LNCAP (cell line): ENCODE measurements around the gene PPP1R13L.

Experiments used
- CTCF ChIP-seq: fragments of 450-650 bp; IDR thresholded peaks from 2 replicates; pipeline ENCODE4 v1.5.1; 2017; ENCODE audit warnings: mild to moderate bottlenecking

PPP1R13L gene

GRCh38 chr19:45352914-45353796 is 51.7 kb downstream of the PPP1R13L start:
- no peak for TF ChIP-seq CTCF

GRCh38 chr19:45352471-45352870 is 52.4 kb downstream of the PPP1R13L start:
- no peak for TF ChIP-seq CTCF

GRCh38 chr19:45352062-45352461 is 52.8 kb downstream of the PPP1R13L start:
- no peak for TF ChIP-seq CTCF

GRCh38 chr19:45351401-45351952 is 53.4 kb downstream of the PPP1R13L start:
- no peak for TF ChIP-seq CTCF

- TF ChIP-seq CTCF = no peak
Measured at GRCh38 chr19:45350477-45351058, 54.3 kb downstream of the PPP1R13L start.

- no peak for TF ChIP-seq CTCF
Measured at GRCh38 chr19:45349430-45349941, 55.4 kb downstream of the PPP1R13L start.

- no peak for TF ChIP-seq CTCF
Measured at GRCh38 chr19:45349126-45349415, 55.8 kb downstream of the PPP1R13L start.
